HepG2 (cell line): ENCODE measurements around the gene GSK3B. TPM values are rescaled to one million over a fixed set of nuclear protein-coding genes. Genes with fewer than 3 reads are reported as not detected.

Experiments used
- ATAC-seq: fragments of 200-7000 bp; cut with Tn5 transposase; 3 replicates; pipeline ENCODE4 v1.9.1; 2020; ENCODE audit warnings: mild to moderate bottlenecking, moderate library complexity
- BruUV-seq: library from RNA; stranded (reverse); fragments of 400-500 nt; replicated peaks from 2 replicates; lab custom pipeline; 2021; lab: Mats Ljungman, UMichigan
- CTCF ChIA-PET: fragments of 300-600 bp; formaldehyde crosslinking; extraction: SDS; loops from one replicate; lab custom pipeline; 2021; ENCODE audit warnings: low total read pairs, inconsistent platforms, low intra/inter-chr PET ratio; lab: Yijun Ruan, JAX
- POLR2A ChIA-PET: fragments of 350-600 bp; sonication (Branson Sonifier 250); formaldehyde crosslinking; loops from one replicate; lab custom pipeline; 2020; ENCODE audit warnings: antibody characterized with exemption, inconsistent platforms; lab: Yijun Ruan, JAX
- DNase-seq: peaks from one replicate; pipeline ENCODE4 v3.0.0-alpha.2; 2015; ENCODE audit warnings: low spot score
- FAIRE-seq: peaks from 3 replicates; lab custom pipeline; 2011; peaks lifted over from hg19 to GRCh38; lab: Jason Lieb, UNC
- H2AFZ ChIP-seq: one replicate; pipeline ENCODE4 v1.6.1; 2011; ENCODE audit warnings: low read length, inconsistent platforms
- H3K27ac ChIP-seq: fragments of 300-600 bp; 3 replicates; pipeline ENCODE4 v1.8.0; 2011; ENCODE audit warnings: mixed run types, mild to moderate bottlenecking, mixed read lengths, low read length, inconsistent platforms; ENCODE audit not compliant: insufficient read depth; ENCODE audit errors: extremely low read length
- H3K27me3 ChIP-seq, 2 experiments: fragments of 200-600 bp in 1 of 2; 2 replicates in 1 of 2; 3 replicates in 1 of 2; pipeline versions ENCODE4 v1.6.0 to v1.8.0; 2011; ENCODE audit warnings: low read length in 2 of 2, mild to moderate bottlenecking in 2 of 2, moderate library complexity in 2 of 2, inconsistent platforms in 1 of 2; ENCODE audit not compliant: insufficient read depth in 2 of 2, control insufficient read depth in 1 of 2
- H3K36me3 ChIP-seq, 2 experiments: fragments of 200-600 bp in 1 of 2; replicated peaks in 1 of 2; 2 replicates in 1 of 2; 3 replicates in 1 of 2; pipeline versions ENCODE4 v1.5.1 to v1.8.0; 2011; ENCODE audit warnings: low read length in 2 of 2, inconsistent platforms in 1 of 2; ENCODE audit not compliant: insufficient read depth in 2 of 2, control insufficient read depth in 1 of 2
- H3K4me1 ChIP-seq: 2 replicates; pipeline ENCODE4 v1.5.1; 2012; ENCODE audit warnings: low read length, inconsistent platforms; ENCODE audit not compliant: insufficient read depth
- H3K4me2 ChIP-seq: 2 replicates; pipeline ENCODE4 v1.6.0; 2011; ENCODE audit warnings: low read depth, low read length, inconsistent platforms
- H3K4me3 ChIP-seq, 3 experiments: fragments of 200-600 bp in 1 of 3; sonication (generic), shearing (Covaris generic) in 1 of 3; replicated peaks in 1 of 3; 2 replicates each; pipeline ENCODE4 v1.5.1; 2011 to 2016; ENCODE audit warnings: low read length in 3 of 3, inconsistent platforms in 2 of 3, low read depth in 2 of 3, mild to moderate bottlenecking in 2 of 3, control low read depth in 1 of 3, mixed read lengths in 1 of 3; ENCODE audit not compliant: insufficient read depth in 1 of 3
- H3K79me2 ChIP-seq: one replicate; pipeline ENCODE4 v1.6.1; 2011; ENCODE audit warnings: low read length, inconsistent platforms; ENCODE audit not compliant: insufficient read depth
- H3K9ac ChIP-seq: 2 replicates; pipeline ENCODE4 v1.6.0; 2011; ENCODE audit warnings: mild to moderate bottlenecking, low read depth, low read length, inconsistent platforms; ENCODE audit not compliant: insufficient read depth
- H3K9me3 ChIP-seq: 2 replicates; pipeline ENCODE4 v1.5.1; 2012; ENCODE audit warnings: mild to moderate bottlenecking, low read length
- H4K20me1 ChIP-seq: 2 replicates; pipeline ENCODE4 v1.6.0; 2011; ENCODE audit warnings: inconsistent platforms, mild to moderate bottlenecking, low read length, moderate library complexity; ENCODE audit not compliant: insufficient read depth
- FOXA1 ChIP-seq, 2 experiments: fragments of 450-650 bp in 1 of 2; sonication (generic) in 1 of 2; formaldehyde crosslinking in 1 of 2; IDR thresholded peaks; 2 replicates each; pipeline versions ENCODE4 v1.4.0 to v1.6.1; 2016 to 2020; ENCODE audit warnings: missing genetic modification reagents in 1 of 2
- MAF1 ChIP-seq: sonication (generic); formaldehyde crosslinking; IDR thresholded peaks from 2 replicates; pipeline ENCODE4 v1.5.0; 2020; ENCODE audit warnings: missing genetic modification reagents, borderline replicate concordance
- ZMAT3 ChIP-seq: sonication (generic); formaldehyde crosslinking; conservative IDR thresholded peaks from 2 replicates; pipeline ENCODE4 v1.7.0; 2021; ENCODE audit warnings: missing genetic modification reagents
- ZNF556 ChIP-seq: sonication (generic); formaldehyde crosslinking; IDR thresholded peaks from 2 replicates; pipeline ENCODE4 v1.4.0; 2020; ENCODE audit warnings: mild to moderate bottlenecking, missing genetic modification reagents, borderline replicate concordance
- ZNF674 ChIP-seq: sonication (generic); formaldehyde crosslinking; IDR thresholded peaks from 2 replicates; pipeline ENCODE4 v1.5.0; 2020; ENCODE audit warnings: low read depth, mild to moderate bottlenecking, missing genetic modification reagents
- WGBS: methylation state at CpG from one replicate; pipeline ENCODE4 v1.1.6; 2017; ENCODE audit warnings: low lambda C conversion rate; 5-methylcytosine and 5-hydroxymethylcytosine counted together
- in situ Hi-C: cut with HindIII; loops from 2 replicates; pipeline ENCODE4 v1.10.0; 2017; ENCODE audit warnings: low pct_unique_long_range_greater_than_20kb; ENCODE audit not compliant: extremely low pct_ligation_motif_present
- intact Hi-C: fragments of 100-400 bp; cut with micrococcal nuclease; formaldehyde crosslinking; loops from one replicate; pipeline ENCODE4 v1.10.0; 2022; ENCODE audit not compliant: unreplicated experiment
- polyA plus RNA-seq, 8 experiments: library from polyadenylated mRNA; depleted of rRNA in 3 of 8; stranded (reverse) in 7 of 8; unstranded in 1 of 8; fragments of >200 nt; fragmentation: Illumina TruSeq in 4 of 8; extraction: Trizol in 4 of 8; gene quantifications; 2 replicates each; pipeline versions ENCODE4 v1.2.1 to v1.2.3, GENCODE V29; 2011 to 2016; ENCODE audit warnings: low read depth in 4 of 8, missing spikeins in 1 of 8, mixed read lengths in 1 of 8; ENCODE audit not compliant: insufficient read depth in 1 of 8
- total RNA-seq, 5 experiments: library from RNA; depleted of rRNA; stranded (reverse); fragments of >200 nt; fragmentation: Illumina TruSeq; extraction: Trizol; gene quantifications; 2 replicates each; pipeline ENCODE4 v1.2.3, GENCODE V29; 2016; ENCODE audit warnings: low read depth in 1 of 5
- TF ChIP-seq, protein P1 (sequence below): sonication (generic); formaldehyde crosslinking; IDR thresholded peaks from 2 replicates; pipeline ENCODE4 v1.4.0; 2020; ENCODE audit warnings: missing genetic modification reagents
- TF ChIP-seq, protein P2 (sequence below), 2 experiments: sonication (generic) in 1 of 2; formaldehyde crosslinking in 1 of 2; IDR thresholded peaks; 2 replicates each; pipeline versions ENCODE4 v1.6.1 to v1.9.0; 2014 to 2022; ENCODE audit warnings: antibody characterized with exemption in 1 of 2, borderline replicate concordance in 1 of 2, inconsistent platforms in 1 of 2, low read depth in 1 of 2, missing genetic modification reagents in 1 of 2

GSK3B gene
- total and polyA plus RNA-seq, 2 of the 13 experiments (the other 11 are each of a cell fraction or from before 2014, with no cell fraction given), result 22.3 to 30.1 TPM

DNA sequence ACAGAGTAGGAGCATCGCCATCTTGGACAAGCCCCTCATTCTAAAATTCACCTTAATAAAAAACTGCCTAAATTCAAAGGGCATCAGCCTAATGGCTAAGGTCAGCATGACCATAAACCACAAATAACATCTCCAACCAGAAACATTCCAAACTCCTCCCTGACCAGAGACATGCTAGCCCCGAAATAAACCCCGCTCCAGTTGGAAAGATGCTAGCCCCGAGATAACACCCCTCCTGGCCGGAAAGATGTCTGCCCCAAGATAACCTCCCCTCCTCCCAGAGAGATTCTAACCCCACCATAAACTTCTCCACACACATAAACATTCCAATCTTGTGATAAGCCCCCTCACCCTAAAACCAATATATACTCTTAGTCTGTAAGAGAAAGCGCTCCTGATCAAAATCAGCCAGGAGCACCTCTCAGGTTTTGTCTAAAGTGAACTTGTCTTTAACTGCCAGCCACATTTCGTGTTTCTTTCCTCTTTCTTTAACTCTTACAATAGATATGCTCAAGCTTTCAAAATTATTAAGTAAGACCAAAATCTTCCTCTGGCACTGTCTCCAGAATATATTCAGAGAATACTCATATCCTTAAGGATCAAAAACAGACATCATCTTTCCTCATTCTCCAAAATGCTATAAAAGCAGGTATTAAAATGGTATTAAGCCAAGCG is 104.1 kb downstream of the GSK3B start:
- WGBS, result 98% methylated on average over 8 of the region's 8 CpGs
- Histone ChIP-seq H3K4me3 (no peak overlapping the region), H3K36me3 (no peaks in the 10 kb centered on the region), H3K4me2 (no peak overlapping the region), H3K27ac (no peak overlapping the region), H2AFZ (no peak overlapping the region), H3K27me3 (no peaks in the 10 kb centered on the region), H3K4me1 (peaks cover 5% of the 10 kb centered on the region; the same call in 1 of the 2 replicates), H4K20me1 (0 out of 2 replicates have a peak, but pooled peaks cover 2% of the 10 kb centered on the region), H3K79me2 (peaks cover 61% of the 10 kb centered on the region), H3K9me3 (peaks cover 4% of the 10 kb centered on the region; the same call in 1 of the 2 replicates), H3K9ac (no peak overlapping the region)
- no TSS peak for BruUV-seq
- no peak for ATAC-seq
- intact Hi-C loops, result no loop called here
- DNase-seq, result no peak
- POLR2A ChIA-PET, result no interaction called here
- CTCF ChIA-PET, result no interaction called here
- no peak for FAIRE-seq
- in situ Hi-C loops, result no loop called here
- no peak for TF ChIP-seq ZNF556
- TF ChIP-seq ZMAT3, result no peak
- TF ChIP-seq, protein P1, sequence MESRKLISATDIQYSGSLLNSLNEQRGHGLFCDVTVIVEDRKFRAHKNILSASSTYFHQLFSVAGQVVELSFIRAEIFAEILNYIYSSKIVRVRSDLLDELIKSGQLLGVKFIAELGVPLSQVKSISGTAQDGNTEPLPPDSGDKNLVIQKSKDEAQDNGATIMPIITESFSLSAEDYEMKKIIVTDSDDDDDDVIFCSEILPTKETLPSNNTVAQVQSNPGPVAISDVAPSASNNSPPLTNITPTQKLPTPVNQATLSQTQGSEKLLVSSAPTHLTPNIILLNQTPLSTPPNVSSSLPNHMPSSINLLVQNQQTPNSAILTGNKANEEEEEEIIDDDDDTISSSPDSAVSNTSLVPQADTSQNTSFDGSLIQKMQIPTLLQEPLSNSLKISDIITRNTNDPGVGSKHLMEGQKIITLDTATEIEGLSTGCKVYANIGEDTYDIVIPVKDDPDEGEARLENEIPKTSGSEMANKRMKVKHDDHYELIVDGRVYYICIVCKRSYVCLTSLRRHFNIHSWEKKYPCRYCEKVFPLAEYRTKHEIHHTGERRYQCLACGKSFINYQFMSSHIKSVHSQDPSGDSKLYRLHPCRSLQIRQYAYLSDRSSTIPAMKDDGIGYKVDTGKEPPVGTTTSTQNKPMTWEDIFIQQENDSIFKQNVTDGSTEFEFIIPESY (CRISPR knock-in tag), result no peak
- TF ChIP-seq ZNF674 (CRISPR knock-in tag), result no peak
- TF ChIP-seq, protein P2, sequence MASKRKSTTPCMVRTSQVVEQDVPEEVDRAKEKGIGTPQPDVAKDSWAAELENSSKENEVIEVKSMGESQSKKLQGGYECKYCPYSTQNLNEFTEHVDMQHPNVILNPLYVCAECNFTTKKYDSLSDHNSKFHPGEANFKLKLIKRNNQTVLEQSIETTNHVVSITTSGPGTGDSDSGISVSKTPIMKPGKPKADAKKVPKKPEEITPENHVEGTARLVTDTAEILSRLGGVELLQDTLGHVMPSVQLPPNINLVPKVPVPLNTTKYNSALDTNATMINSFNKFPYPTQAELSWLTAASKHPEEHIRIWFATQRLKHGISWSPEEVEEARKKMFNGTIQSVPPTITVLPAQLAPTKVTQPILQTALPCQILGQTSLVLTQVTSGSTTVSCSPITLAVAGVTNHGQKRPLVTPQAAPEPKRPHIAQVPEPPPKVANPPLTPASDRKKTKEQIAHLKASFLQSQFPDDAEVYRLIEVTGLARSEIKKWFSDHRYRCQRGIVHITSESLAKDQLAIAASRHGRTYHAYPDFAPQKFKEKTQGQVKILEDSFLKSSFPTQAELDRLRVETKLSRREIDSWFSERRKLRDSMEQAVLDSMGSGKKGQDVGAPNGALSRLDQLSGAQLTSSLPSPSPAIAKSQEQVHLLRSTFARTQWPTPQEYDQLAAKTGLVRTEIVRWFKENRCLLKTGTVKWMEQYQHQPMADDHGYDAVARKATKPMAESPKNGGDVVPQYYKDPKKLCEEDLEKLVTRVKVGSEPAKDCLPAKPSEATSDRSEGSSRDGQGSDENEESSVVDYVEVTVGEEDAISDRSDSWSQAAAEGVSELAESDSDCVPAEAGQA (IDR thresholded peaks at IDR 0.05; ENCODE audit: low read depth), result no peak
- TF ChIP-seq, protein P2 (CRISPR knock-in tag; IDR thresholded peaks at IDR 0.05; ENCODE audit: borderline replicate concordance), result no peak
- TF ChIP-seq FOXA1 (IDR thresholded peaks at IDR 0.05), result no peak
- no peak for TF ChIP-seq FOXA1 (CRISPR knock-in tag; IDR thresholded peaks at IDR 0.05)
- no peak for TF ChIP-seq MAF1
